OCI-LY3 (cell line): ENCODE data around the gene ANKRD33B.

Experiments
- EZH2phosphoT487 ChIP-seq: fragments of 200-600 bp; shearing (Covaris generic); IDR thresholded peaks from 2 replicates; pipeline ENCODE4 v1.6.1; 2018; ENCODE audit warnings: antibody characterized with exemption, mixed run types, low read depth
- TF ChIP-seq, protein P1 (sequence below): fragments of 200-600, 300-600 bp; sonication (generic); IDR thresholded peaks from 2 replicates; pipeline ENCODE4 v1.5.1; 2014; ENCODE audit warnings: antibody characterized with exemption, low read length, low read depth

- TF ChIP-seq, protein P1, sequence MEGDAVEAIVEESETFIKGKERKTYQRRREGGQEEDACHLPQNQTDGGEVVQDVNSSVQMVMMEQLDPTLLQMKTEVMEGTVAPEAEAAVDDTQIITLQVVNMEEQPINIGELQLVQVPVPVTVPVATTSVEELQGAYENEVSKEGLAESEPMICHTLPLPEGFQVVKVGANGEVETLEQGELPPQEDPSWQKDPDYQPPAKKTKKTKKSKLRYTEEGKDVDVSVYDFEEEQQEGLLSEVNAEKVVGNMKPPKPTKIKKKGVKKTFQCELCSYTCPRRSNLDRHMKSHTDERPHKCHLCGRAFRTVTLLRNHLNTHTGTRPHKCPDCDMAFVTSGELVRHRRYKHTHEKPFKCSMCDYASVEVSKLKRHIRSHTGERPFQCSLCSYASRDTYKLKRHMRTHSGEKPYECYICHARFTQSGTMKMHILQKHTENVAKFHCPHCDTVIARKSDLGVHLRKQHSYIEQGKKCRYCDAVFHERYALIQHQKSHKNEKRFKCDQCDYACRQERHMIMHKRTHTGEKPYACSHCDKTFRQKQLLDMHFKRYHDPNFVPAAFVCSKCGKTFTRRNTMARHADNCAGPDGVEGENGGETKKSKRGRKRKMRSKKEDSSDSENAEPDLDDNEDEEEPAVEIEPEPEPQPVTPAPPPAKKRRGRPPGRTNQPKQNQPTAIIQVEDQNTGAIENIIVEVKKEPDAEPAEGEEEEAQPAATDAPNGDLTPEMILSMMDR = no peak
- TF ChIP-seq EZH2phosphoT487 = no peak
These were observed 25.0 kb downstream of the ANKRD33B start for GRCh38 chr5:10588779-10589447.
